Coronary artery (tissue), 2 donors: ENCODE results near the gene GALK2.
"Not testable (repeated sequence)": the region's sequence is repeated elsewhere in the genome, so short reads cannot be mapped to it uniquely, and the experiment has no call there.

Source experiments
- DNase-seq: peaks from one replicate; pipeline ENCODE4 v3.0.0-alpha.2; 2017; ENCODE audit warnings: low spot score
- H3K27ac ChIP-seq, 2 donors: fragments of 200-600 bp; sonication (generic); one replicate each; pipeline ENCODE4 v1.5.1; 2016 to 2019
- H3K4me3 ChIP-seq: fragments of 200-600 bp; sonication (generic); 2 replicates; pipeline ENCODE4 v1.5.1; 2016; ENCODE audit warnings: mild to moderate bottlenecking, moderate library complexity
- TF ChIP-seq, protein P1 (sequence below): fragments of 200-600 bp; sonication (generic); IDR thresholded peaks from one replicate; pipeline ENCODE4 v1.5.1; 2019; ENCODE audit warnings: antibody characterized with exemption

Gene GALK2

DNA sequence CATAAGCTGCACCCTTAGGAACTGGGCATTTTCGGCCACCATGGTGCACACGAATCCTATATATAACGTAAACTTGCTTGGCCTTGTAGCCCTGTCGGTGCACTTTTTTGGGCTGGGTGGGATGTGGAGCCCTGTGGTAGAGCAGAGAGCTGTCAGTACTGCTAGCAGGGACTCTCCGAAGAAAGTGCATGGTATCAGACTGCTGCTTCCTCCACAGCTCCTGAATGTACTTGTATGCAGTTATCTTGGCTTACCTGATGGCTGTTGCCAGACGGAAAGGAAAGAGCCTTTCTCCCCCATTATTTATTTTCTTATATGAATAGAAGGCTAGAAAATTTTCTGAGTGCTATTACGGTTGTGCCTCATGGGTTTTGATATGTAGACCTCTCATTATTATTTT lies 8.4 kb downstream of the GALK2 start:
- no peak for DNase-seq
- Histone ChIP-seq H3K4me3 (no peak overlapping the region), H3K27ac (no peak overlapping the region)
- TF ChIP-seq, protein P1, sequence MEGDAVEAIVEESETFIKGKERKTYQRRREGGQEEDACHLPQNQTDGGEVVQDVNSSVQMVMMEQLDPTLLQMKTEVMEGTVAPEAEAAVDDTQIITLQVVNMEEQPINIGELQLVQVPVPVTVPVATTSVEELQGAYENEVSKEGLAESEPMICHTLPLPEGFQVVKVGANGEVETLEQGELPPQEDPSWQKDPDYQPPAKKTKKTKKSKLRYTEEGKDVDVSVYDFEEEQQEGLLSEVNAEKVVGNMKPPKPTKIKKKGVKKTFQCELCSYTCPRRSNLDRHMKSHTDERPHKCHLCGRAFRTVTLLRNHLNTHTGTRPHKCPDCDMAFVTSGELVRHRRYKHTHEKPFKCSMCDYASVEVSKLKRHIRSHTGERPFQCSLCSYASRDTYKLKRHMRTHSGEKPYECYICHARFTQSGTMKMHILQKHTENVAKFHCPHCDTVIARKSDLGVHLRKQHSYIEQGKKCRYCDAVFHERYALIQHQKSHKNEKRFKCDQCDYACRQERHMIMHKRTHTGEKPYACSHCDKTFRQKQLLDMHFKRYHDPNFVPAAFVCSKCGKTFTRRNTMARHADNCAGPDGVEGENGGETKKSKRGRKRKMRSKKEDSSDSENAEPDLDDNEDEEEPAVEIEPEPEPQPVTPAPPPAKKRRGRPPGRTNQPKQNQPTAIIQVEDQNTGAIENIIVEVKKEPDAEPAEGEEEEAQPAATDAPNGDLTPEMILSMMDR: no peak

DNA sequence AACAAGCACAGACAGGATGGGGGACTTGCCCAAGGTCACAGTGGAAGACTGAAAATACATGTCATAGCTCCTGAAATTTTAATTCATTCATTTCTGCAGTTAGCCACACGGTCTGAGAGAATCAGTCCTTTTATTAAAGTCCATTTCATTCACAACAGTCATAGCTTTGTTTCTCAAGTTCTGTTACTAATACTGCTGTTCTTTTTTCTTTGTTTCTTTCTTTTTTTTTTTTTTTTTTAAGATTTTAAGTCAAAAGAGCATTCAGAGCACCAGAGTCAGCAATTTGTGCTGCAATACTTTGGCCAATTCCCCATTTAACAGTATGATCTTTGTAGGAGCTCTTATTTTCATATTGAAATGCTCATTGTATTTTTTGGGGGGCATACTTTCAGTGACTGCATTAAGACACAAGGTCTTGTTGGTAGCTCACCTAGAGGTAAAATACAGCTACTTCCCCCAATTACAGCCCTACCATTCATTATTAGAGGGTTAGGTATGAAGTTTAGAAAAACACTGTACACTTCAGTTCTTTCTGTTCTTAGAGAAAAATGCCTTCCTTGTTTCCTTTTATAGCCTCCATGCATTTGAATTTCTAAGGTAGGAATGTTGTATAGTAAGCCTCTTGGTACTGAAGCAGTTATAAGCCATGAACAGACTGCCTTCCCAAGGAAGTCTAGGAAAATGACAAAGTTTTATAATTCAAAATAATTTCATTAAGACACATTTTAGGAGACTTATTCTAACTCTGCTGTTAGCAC lies 9.6 kb downstream of the GALK2 start:
- Histone ChIP-seq H3K27ac (no peak overlapping the region), H3K4me3 (no peak overlapping the region)
- TF ChIP-seq, protein P1: no peak
- DNase-seq: no peak

DNA sequence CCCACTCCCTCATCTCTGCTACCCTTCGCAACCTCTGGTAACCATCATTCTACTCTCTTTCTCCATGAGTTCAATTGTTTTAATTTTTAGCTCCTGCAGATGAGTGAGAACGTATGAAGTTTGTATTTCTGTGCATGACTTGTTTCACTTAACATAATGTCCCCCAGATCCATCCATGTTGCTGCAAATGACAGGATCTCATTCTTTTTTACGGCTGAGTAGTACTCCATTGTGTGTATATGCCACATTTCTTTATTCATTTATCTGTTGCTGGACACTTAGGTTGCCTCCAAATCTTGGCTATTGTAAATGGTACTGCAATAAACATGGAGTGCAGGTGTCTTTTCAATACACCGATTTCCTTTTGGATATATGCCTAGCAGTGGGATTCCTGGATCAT lies 12.1 kb downstream of the GALK2 start:
- no peak overlapping the region for H3K4me3 ChIP-seq
- no peak overlapping the region for H3K27ac ChIP-seq
- DNase-seq: no peak
- TF ChIP-seq, protein P1: no peak

DNA sequence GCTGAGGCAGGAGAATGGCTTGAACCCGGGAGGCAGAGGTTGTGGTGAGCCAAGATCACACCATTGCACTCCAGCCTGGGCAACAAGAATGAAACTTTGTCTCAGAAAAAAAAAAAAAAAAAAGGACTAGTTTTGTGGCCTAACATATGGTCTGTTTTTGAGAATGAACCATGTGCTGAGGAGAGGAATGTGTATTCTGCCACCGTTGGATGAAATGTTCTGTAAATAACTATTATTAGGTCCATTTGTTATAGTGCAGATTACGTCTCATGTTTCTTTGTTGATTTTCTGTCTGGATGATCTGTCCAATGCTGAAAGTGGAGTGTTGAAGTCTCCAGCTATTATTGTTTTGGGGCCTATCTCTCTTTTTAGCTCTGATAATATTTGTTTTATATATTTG lies 13.7 kb downstream of the GALK2 start:
- H3K27ac ChIP-seq, DNase-seq, H3K4me3 ChIP-seq: not testable (repeated sequence)

DNA sequence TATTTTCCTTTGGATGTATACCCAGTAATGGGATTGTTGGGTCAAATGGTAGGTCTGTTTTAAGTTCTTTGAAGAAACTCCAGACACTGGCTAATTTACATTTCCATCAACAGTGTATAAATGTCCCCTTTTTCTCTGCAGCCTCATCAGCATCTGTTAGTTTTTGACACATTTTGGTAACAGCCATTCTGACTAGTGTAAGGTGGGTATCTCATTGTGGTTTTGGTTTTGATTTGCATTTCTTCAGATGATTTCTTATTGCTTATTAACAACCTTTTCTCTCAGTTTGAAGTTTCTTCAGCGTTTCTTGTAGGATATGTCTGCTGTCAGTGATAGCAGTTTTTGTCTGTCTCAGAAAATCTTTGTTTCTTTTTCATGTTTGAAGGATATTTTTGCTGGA lies 15.4 kb downstream of the GALK2 start:
- no peak overlapping the region for H3K4me3 ChIP-seq
- TF ChIP-seq, protein P1: no peak
- no peak for DNase-seq
- H3K27ac ChIP-seq: no peak overlapping the region

DNA sequence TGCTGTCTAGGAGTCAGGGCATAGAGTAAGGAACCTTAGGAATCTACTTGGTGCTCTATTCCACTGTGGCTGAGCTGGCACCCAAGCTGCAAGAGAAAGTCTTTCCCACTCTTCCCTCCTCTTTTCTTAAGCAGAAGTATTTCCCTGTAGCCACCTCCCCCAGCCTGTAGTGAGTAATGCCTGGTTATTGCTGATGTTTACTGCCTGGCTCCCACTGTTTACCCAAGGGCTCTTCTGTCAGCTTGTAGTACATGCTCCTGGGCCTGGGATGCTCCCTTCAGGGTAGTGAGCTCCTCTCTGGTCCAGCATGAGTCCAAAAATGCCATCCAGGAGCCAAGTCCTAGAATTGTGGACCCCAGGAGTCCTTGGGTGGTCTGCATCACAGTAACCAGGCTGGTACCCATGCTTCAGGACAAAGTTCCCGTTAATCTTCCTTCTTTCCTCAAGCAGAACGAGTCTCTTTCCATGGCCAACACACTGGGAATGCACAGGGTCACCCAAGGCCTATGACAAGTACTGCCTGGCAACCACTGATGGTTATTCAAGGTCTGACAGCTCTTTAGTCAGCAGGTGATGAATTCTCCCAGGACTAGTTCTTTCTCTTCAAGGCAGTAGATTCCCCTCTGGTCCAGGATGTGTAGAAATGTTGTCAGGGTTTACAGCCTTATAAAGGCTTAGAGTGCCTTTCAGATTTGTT lies 17.6 kb downstream of the GALK2 start:
- no peak overlapping the region for H3K27ac ChIP-seq
- H3K4me3 ChIP-seq: no peak overlapping the region
- DNase-seq: no peak
- TF ChIP-seq, protein P1: no peak

DNA sequence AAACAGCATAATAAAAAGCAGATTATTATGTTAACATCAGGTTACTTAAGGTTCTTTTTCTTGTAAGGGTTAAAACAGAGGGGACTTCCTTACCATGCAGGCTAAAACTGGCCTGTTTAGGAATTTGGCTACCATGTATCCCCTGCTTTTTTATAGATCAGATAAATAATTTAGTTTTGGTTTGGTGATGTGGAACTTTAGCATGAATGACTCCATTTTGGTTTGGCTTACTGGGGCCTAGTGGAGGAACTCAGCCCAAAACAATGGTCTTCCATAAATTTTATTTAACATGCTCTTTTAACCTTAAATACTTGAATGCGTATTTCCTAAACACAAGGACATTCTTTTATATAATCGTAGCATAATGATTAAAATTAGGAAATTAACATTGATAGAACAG lies 18.9 kb downstream of the GALK2 start:
- no peak overlapping the region for H3K27ac ChIP-seq
- TF ChIP-seq, protein P1: no peak

More for the DNA sequence above, 18.9 kb downstream of the GALK2 start:
- no peak overlapping the region for H3K4me3 ChIP-seq
- DNase-seq: no peak
